GM12878 (cell line): ENCODE measurements around the gene FMNL3. TPM values are rescaled to one million over a fixed set of nuclear protein-coding genes. Genes with fewer than 3 reads are reported as not detected.

Experiments
- ATAC-seq: fragments of 200-7000 bp; cut with Tn5 transposase; 3 replicates; pipeline ENCODE4 v1.9.1; 2020; ENCODE audit warnings: mild to moderate bottlenecking, moderate library complexity
- BruUV-seq: library from RNA; stranded (reverse); fragments of 400-500 nt; replicated peaks from 2 replicates; lab custom pipeline; 2021; lab: Mats Ljungman, UMichigan
- CTCF ChIA-PET: fragments of 300-600 bp; sonication (Branson Sonifier 250); formaldehyde crosslinking; extraction: SDS; loops from one replicate; lab custom pipeline; 2021; ENCODE audit warnings: inconsistent platforms; lab: Yijun Ruan, JAX
- POLR2A ChIA-PET: fragments of 350-600 bp; formaldehyde crosslinking; extraction: SDS; loops from one replicate; lab custom pipeline; 2021; ENCODE audit warnings: inconsistent platforms; lab: Charles Lee
- RAD21 ChIA-PET: fragments of 300-600 bp; sonication (Branson Sonifier 250); formaldehyde crosslinking; loops from one replicate; lab custom pipeline; 2023; ENCODE audit warnings: antibody characterized with exemption; ENCODE audit not compliant: unreplicated experiment; lab: Charles Lee
- SMC1A ChIA-PET: fragments of 300-600 bp; sonication (Branson Sonifier 250); formaldehyde crosslinking; loops from one replicate; lab custom pipeline; 2023; ENCODE audit not compliant: unreplicated experiment, uncharacterized antibody; lab: Charles Lee
- DNase-seq: peaks from one replicate; pipeline ENCODE4 v3.0.0-alpha.2; 2011; ENCODE audit warnings: low read depth, low spot score
- FAIRE-seq: peaks from 3 replicates; lab custom pipeline; 2011; peaks lifted over from hg19 to GRCh38; lab: Jason Lieb, UNC
- H2AFZ ChIP-seq: 2 replicates; pipeline ENCODE4 v1.6.0; 2011; ENCODE audit warnings: low read depth, low read length, control low read depth; ENCODE audit not compliant: control insufficient read depth
- H3K27ac ChIP-seq: 2 replicates; pipeline ENCODE4 v1.5.1; 2011; ENCODE audit warnings: control low read depth; ENCODE audit not compliant: control insufficient read depth, insufficient read depth
- H3K27me3 ChIP-seq, 2 experiments: replicated peaks in 1 of 2; 2 replicates each; pipeline versions ENCODE4 v1.6.0 to v1.6.1; 2011; ENCODE audit warnings: low read length in 1 of 2; ENCODE audit not compliant: control insufficient read depth in 2 of 2, insufficient read depth in 2 of 2
- H3K36me3 ChIP-seq, 2 experiments: 2 replicates each; pipeline ENCODE4 v1.5.1; 2011; ENCODE audit warnings: low read length in 1 of 2; ENCODE audit not compliant: control insufficient read depth in 2 of 2, insufficient read depth in 2 of 2
- H3K4me1 ChIP-seq: 2 replicates; pipeline ENCODE4 v1.6.1; 2011; ENCODE audit warnings: mild to moderate bottlenecking, low read length, moderate library complexity, mixed read lengths; ENCODE audit not compliant: control insufficient read depth, insufficient read depth
- H3K4me2 ChIP-seq: 2 replicates; pipeline ENCODE4 v1.6.0; 2011; ENCODE audit warnings: control low read depth; ENCODE audit not compliant: control insufficient read depth, insufficient read depth
- H3K4me3 ChIP-seq: fragments of 200-600 bp; sonication (generic); 2 replicates; pipeline ENCODE4 v1.5.1; 2016
- H3K79me2 ChIP-seq: 2 replicates; pipeline ENCODE4 v1.6.0; 2011; ENCODE audit warnings: low read length; ENCODE audit not compliant: control insufficient read depth, insufficient read depth
- H3K9ac ChIP-seq: 2 replicates; pipeline ENCODE4 v1.8.0; 2011; ENCODE audit warnings: low read length, control low read depth, mixed read lengths; ENCODE audit not compliant: control insufficient read depth, insufficient read depth
- H3K9me3 ChIP-seq: replicated peaks from 3 replicates; pipeline ENCODE4 v1.5.1; 2011; ENCODE audit warnings: mild to moderate bottlenecking, low read length; ENCODE audit not compliant: control insufficient read depth, insufficient read depth
- H4K20me1 ChIP-seq: 2 replicates; pipeline ENCODE4 v1.6.0; 2011; ENCODE audit not compliant: control insufficient read depth, insufficient read depth
- ATF7 ChIP-seq: fragments of 450-650 bp; IDR thresholded peaks from 2 replicates; pipeline ENCODE4 v1.6.1; 2016; ENCODE audit warnings: low read depth, mild to moderate bottlenecking
- BACH1 ChIP-seq: fragments of 450-650 bp; IDR thresholded peaks from 2 replicates; pipeline ENCODE4 v1.6.1; 2017; ENCODE audit warnings: mild to moderate bottlenecking, borderline replicate concordance
- BMI1 ChIP-seq: fragments of 450-650 bp; IDR thresholded peaks from 2 replicates; pipeline ENCODE4 v1.6.1; 2016; ENCODE audit warnings: mild to moderate bottlenecking, moderate library complexity, borderline replicate concordance
- CBX3 ChIP-seq: fragments of 200-600 bp; sonication (generic); IDR thresholded peaks from 2 replicates; pipeline ENCODE4 v1.6.1; 2016; ENCODE audit warnings: low read depth, borderline replicate concordance
- HDAC6 ChIP-seq: fragments of 200-600 bp; sonication (generic); IDR thresholded peaks from one replicate; pipeline ENCODE4 v1.8.0; 2017; ENCODE audit warnings: antibody characterized with exemption; ENCODE audit not compliant: unreplicated experiment
- NBN ChIP-seq: fragments of 450-650 bp; IDR thresholded peaks from 2 replicates; pipeline ENCODE4 v1.6.1; 2016
- NFIC ChIP-seq: IDR thresholded peaks from 2 replicates; pipeline ENCODE4 v1.6.1; 2012; ENCODE audit warnings: low read depth, mild to moderate bottlenecking, inconsistent platforms, low read length, moderate library complexity
- PML ChIP-seq: IDR thresholded peaks from 2 replicates; pipeline ENCODE4 v1.6.1; 2012; ENCODE audit warnings: low read length, inconsistent platforms
- POLR2A ChIP-seq: IDR thresholded peaks from 2 replicates; pipeline ENCODE4 v1.6.1; 2011; ENCODE audit warnings: low read depth, mild to moderate bottlenecking, low read length
- RBBP5 ChIP-seq: fragments of 200-600 bp; sonication (generic); conservative IDR thresholded peaks from 2 replicates; pipeline ENCODE4 v1.6.1; 2016
- SIN3A ChIP-seq: IDR thresholded peaks from 2 replicates; pipeline ENCODE4 v1.6.1; 2012; ENCODE audit warnings: low read depth, low read length, improper control_type of control experiment
- SMAD5 ChIP-seq: IDR thresholded peaks from 2 replicates; pipeline ENCODE4 v1.6.1; 2016; ENCODE audit warnings: antibody characterized with exemption, low read depth
- SMARCA5 ChIP-seq: fragments of 450-650 bp; IDR thresholded peaks from 2 replicates; pipeline ENCODE4 v1.6.1; 2017; ENCODE audit warnings: mild to moderate bottlenecking
- TCF12 ChIP-seq: IDR thresholded peaks from 2 replicates; pipeline ENCODE4 v1.6.1; 2011; ENCODE audit warnings: low read depth, mild to moderate bottlenecking, low read length
- USF2 ChIP-seq: IDR thresholded peaks from 2 replicates; pipeline ENCODE4 v1.6.1; 2011; ENCODE audit warnings: low read depth, low read length, improper control_type of control experiment, borderline replicate concordance
- WRNIP1 ChIP-seq: IDR thresholded peaks from 2 replicates; pipeline ENCODE4 v1.6.1; 2011; ENCODE audit warnings: low read depth, low read length, improper control_type of control experiment, borderline replicate concordance
- ZBTB33 ChIP-seq: fragments of 450-650 bp; IDR thresholded peaks from 2 replicates; pipeline ENCODE4 v1.6.1; 2017; ENCODE audit warnings: mild to moderate bottlenecking
- WGBS: methylation state at CpG from one replicate; pipeline ENCODE4 v1.1.6; 2016; ENCODE audit warnings: low lambda C conversion rate; ENCODE audit not compliant: insufficient replicate concordance, insufficient coverage; ENCODE audit errors: missing lambda C conversion rate; 5-methylcytosine and 5-hydroxymethylcytosine counted together
- in situ Hi-C: fragments of 300-500 bp; cut with MboI; formaldehyde crosslinking; loops from 9 replicates; pipeline ENCODE4 v1.14.3; 2018; ENCODE audit warnings: mixed read lengths
- intact Hi-C: fragments of 100-400 bp; cut with micrococcal nuclease; formaldehyde crosslinking; loops from one replicate; pipeline ENCODE4 v1.14.2; 2022; ENCODE audit not compliant: unreplicated experiment
- polyA plus RNA-seq, 11 experiments: library from polyadenylated mRNA; depleted of rRNA in 4 of 11; unstranded in 6 of 11; stranded (reverse) in 5 of 11; fragments of >200 nt; fragmentation: Nextera tagmentation in 4 of 11; fragmentation: Illumina TruSeq in 1 of 11; extraction: Ambion mirVana in 4 of 11; extraction: Trizol in 1 of 11; gene quantifications; 1 replicate in 1 of 11; 2 replicates in 10 of 11; pipeline versions ENCODE4 v1.2.1 to v1.2.3, GENCODE V29; 2011 to 2016; ENCODE audit warnings: inconsistent platforms in 2 of 11, missing spikeins in 2 of 11, low read depth in 1 of 11
- total RNA-seq, 4 experiments: library from RNA; depleted of rRNA in 3 of 4; stranded (reverse); fragments of >200 nt in 3 of 4; fragmentation: Illumina TruSeq in 1 of 4; extraction: Trizol in 1 of 4; gene quantifications; 2 replicates each; pipeline versions ENCODE4 v1.2.1 to v1.2.3, GENCODE V29; 2013 to 2021

FMNL3 gene
- total and polyA plus RNA-seq, 10 of the 15 experiments (the other 5 are each of a cell fraction or from before 2014, with no cell fraction given): 3.0 to 64.9 (median 30.9) TPM

- no peak overlapping the region for H3K4me2 ChIP-seq
Measured at GRCh38 chr12:49646871-49647654, 60.1 kb downstream of the FMNL3 start.

More at GRCh38 chr12:49646871-49647654, 60.1 kb downstream of the FMNL3 start:
- no TSS peak for BruUV-seq
- in situ Hi-C loops: loop anchor here (10.0 kb wide), 1 partner anchor 188 kb away; no protein-coding TSS in a partner anchor
- TF ChIP-seq RBBP5 (no peak), USF2 (no peak), PML (no peak), NBN (no peak), SMAD5 (no peak), BMI1 (no peak), SIN3A (no peak), POLR2A (no peak), HDAC6 (no peak), BACH1 (no peak), CBX3 (no peak), ZBTB33 (no peak), ATF7 (no peak), WRNIP1 (no peak), NFIC (no peak), SMARCA5 (no peak), TCF12 (no peak)
- Histone ChIP-seq H3K36me3 (peaks cover 36 to 55% of the 10 kb centered on the region in 2 experiments), H3K79me2 (no peaks in the 10 kb centered on the region), H3K9me3 (no peaks in the 10 kb centered on the region), H3K27ac (no peak overlapping the region), H3K4me1 (no peaks in the 10 kb centered on the region), H3K9ac (no peak overlapping the region), H4K20me1 (no peaks in the 10 kb centered on the region), H3K27me3 (no peaks in the 10 kb centered on the region), H3K4me3 (no peak overlapping the region), H2AFZ (no peak overlapping the region)
- intact Hi-C loops: no loop called here
- no peak for ATAC-seq
- ChIA-PET POLR2A (interaction anchor here (1.0 to 3.9 kb wide), 3 partner anchors 14 to 57 kb away, joined by 3 to 28 read pairs (median 3); no protein-coding TSS in a partner anchor), RAD21 (interaction anchor here (1.2 to 2.6 kb wide), 3 partner anchors 58 to 62 kb away, joined by 3 to 10 read pairs (median 3); no protein-coding TSS in a partner anchor), SMC1A (interaction anchor here (0.7 to 10.9 kb wide), 8 partner anchors 9 to 60 kb away, joined by 3 to 191 read pairs (median 6); partner anchors contain the start of genes FMNL3 and PRPF40B), CTCF (interaction anchor here (0.8 to 20.4 kb wide), 5 partner anchors 9 to 103 kb away, joined by 3 to 486 read pairs (median 5); partner anchors contain the start of gene FMNL3)
- 97% methylated on average over 12 of the region's 12 CpGs for WGBS
- no peak for FAIRE-seq
- DNase-seq: no peak
